HCT116 (cell line): ENCODE measurements around the gene LUC7L2.
"Not testable (repeated sequence)": the region's sequence is repeated elsewhere in the genome, so short reads cannot be mapped to it uniquely, and the experiment has no call there.

Experiments used
- ATF3 ChIP-seq: IDR thresholded peaks from 2 replicates; pipeline ENCODE4 v1.6.1; 2012
- CEBPB ChIP-seq: IDR thresholded peaks from 2 replicates; pipeline ENCODE4 v1.6.1; 2012; ENCODE audit warnings: low read depth
- CTCF ChIP-seq, 3 experiments: fragments of 200-600 bp in 1 of 3; sonication (generic) in 1 of 3; IDR thresholded peaks in 2 of 3; conservative IDR thresholded peaks in 1 of 3; 2 replicates each; pipeline ENCODE4 v1.5.1; 2012 to 2017; ENCODE audit warnings: low read depth in 2 of 3, low read length in 2 of 3, antibody characterized with exemption in 1 of 3, borderline replicate concordance in 1 of 3, control low read depth in 1 of 3, mild to moderate bottlenecking in 1 of 3, mixed read lengths in 1 of 3, mixed run types in 1 of 3, moderate library complexity in 1 of 3; ENCODE audit not compliant: insufficient read depth in 1 of 3
- EZH2 ChIP-seq: fragments of 200-600 bp; sonication (generic); IDR thresholded peaks from 2 replicates; pipeline ENCODE4 v1.6.1; 2017; ENCODE audit warnings: antibody characterized with exemption, mixed run types
- EZH2phosphoT487 ChIP-seq: fragments of 200-600 bp; IDR thresholded peaks from 2 replicates; pipeline ENCODE4 v1.6.1; 2018; ENCODE audit warnings: antibody characterized with exemption, borderline replicate concordance
- FOSL1 ChIP-seq: IDR thresholded peaks from 2 replicates; pipeline ENCODE4 v1.6.1; 2012; ENCODE audit warnings: low read depth
- JUND ChIP-seq: IDR thresholded peaks from 2 replicates; pipeline ENCODE4 v1.6.1; 2012
- POLR2A ChIP-seq: IDR thresholded peaks from 2 replicates; pipeline ENCODE4 v1.7.0; 2011; ENCODE audit warnings: borderline replicate concordance; ENCODE audit not compliant: insufficient read depth, insufficient read length; ENCODE audit errors: extremely low read depth
- POLR2AphosphoS5 ChIP-seq: IDR thresholded peaks from 2 replicates; pipeline ENCODE4 v1.6.1; 2011; ENCODE audit warnings: mild to moderate bottlenecking, low read depth, low read length, moderate library complexity
- RAD21 ChIP-seq: IDR thresholded peaks from 2 replicates; pipeline ENCODE4 v1.6.1; 2012; ENCODE audit warnings: low read depth, mild to moderate bottlenecking
- REST ChIP-seq: IDR thresholded peaks from 2 replicates; pipeline ENCODE4 v1.6.1; 2012; ENCODE audit warnings: low read depth
- SIN3A ChIP-seq: IDR thresholded peaks from 2 replicates; pipeline ENCODE4 v1.6.1; 2012; ENCODE audit warnings: low read depth

- not testable (repeated sequence) for TF ChIP-seq SIN3A; CEBPB; EZH2; FOSL1; CTCF (IDR thresholded peaks at IDR 0.05 in 2 of 3, conservative IDR thresholded peaks at IDR 0.05 in 1 of 3; ENCODE audit: borderline replicate concordance in 1 of 3, insufficient read depth in 1 of 3, low read depth in 2 of 3, low read length in 2 of 3); JUND; POLR2A; POLR2AphosphoS5; ATF3; EZH2phosphoT487; RAD21; REST
Measured at GRCh38 chr7:139468281-139468680, 108.6 kb downstream of the LUC7L2 start.
